ENCODE results near the gene CGRRF1. TPM values are rescaled to one million over a fixed set of nuclear protein-coding genes. Genes with fewer than 3 reads are reported as not detected.

Gene CGRRF1
- total and polyA plus RNA-seq, 9 donors, result 17.9 to 36.7 (median 21.4) TPM

DNA sequence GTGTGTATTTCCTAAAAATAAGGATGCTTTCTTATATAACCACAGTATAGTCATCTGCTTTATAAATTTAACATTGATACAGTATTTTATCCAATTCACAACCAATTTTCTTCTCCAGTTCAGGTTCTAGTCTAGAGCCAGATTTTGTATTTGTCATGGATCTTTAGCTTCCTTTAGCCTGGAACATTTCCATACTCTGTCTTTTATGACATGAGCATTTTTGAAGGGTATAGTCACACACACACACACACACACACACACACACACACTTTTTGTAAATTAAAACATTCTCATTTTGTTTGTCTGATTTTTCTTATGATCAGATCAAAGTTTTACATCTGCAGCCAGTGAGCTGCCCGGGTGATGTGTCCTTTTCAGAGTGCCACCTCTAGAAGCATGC is 25.4 kb downstream of the CGRRF1 start:
- Histone ChIP-seq H3K36me3 (no peaks in the 10 kb centered on the region), H3K27me3 (no peaks in the 10 kb centered on the region), H3K4me1 (ENCODE audit: insufficient read depth) (no peaks in the 10 kb centered on the region), H3K27ac (no peak overlapping the region), H3K4me3 (no peak overlapping the region), H3K9me3 (no peaks in the 10 kb centered on the region)
- intact Hi-C loops (cut with DNase I), result no loop called here
- WGBS, 3 donors, result 63 to 93% (median 74%) methylated on average over 1 of the region's 1 CpG
- TF ChIP-seq, protein P1, sequence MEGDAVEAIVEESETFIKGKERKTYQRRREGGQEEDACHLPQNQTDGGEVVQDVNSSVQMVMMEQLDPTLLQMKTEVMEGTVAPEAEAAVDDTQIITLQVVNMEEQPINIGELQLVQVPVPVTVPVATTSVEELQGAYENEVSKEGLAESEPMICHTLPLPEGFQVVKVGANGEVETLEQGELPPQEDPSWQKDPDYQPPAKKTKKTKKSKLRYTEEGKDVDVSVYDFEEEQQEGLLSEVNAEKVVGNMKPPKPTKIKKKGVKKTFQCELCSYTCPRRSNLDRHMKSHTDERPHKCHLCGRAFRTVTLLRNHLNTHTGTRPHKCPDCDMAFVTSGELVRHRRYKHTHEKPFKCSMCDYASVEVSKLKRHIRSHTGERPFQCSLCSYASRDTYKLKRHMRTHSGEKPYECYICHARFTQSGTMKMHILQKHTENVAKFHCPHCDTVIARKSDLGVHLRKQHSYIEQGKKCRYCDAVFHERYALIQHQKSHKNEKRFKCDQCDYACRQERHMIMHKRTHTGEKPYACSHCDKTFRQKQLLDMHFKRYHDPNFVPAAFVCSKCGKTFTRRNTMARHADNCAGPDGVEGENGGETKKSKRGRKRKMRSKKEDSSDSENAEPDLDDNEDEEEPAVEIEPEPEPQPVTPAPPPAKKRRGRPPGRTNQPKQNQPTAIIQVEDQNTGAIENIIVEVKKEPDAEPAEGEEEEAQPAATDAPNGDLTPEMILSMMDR (IDR thresholded peaks at IDR 0.05), result no peak
- TF ChIP-seq EP300 (IDR thresholded peaks at IDR 0.05) (no peak), POLR2A (IDR thresholded peaks at IDR 0.05) (no peak)
- no peak for DNase-seq

DNA sequence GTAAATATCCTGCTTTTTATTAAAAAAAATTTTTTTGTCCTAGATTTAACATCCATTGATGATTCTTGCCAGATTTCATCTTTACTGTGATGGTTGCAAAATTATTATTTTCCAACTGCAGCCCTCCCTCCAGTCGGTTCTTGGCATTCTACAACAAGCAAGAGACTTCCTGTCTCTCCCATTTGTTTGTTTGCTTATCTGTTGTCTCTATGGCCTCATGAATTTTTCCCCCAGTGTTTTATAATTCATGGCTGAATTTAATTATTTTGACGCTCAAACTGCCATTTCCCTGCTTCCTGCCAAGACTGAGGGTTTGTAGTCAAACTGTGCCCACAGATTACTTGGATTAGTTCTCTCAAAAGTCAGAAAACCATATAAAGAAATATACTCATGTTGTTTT is 25.9 kb downstream of the CGRRF1 start:
- no peak overlapping the region for H3K4me3 ChIP-seq
- no peak for DNase-seq
- WGBS, 3 donors, result 13 to 29% (median 17%) methylated on average over 2 of the region's 2 CpGs
- no peaks in the 10 kb centered on the region for H3K4me1 ChIP-seq (ENCODE audit: insufficient read depth)
- TF ChIP-seq POLR2A (IDR thresholded peaks at IDR 0.05), result no peak
- TF ChIP-seq, protein P1 (IDR thresholded peaks at IDR 0.05), result no peak
- no peak for TF ChIP-seq EP300 (IDR thresholded peaks at IDR 0.05)
- no peak overlapping the region for H3K27ac ChIP-seq
- no peaks in the 10 kb centered on the region for H3K36me3 ChIP-seq
- no peaks in the 10 kb centered on the region for H3K9me3 ChIP-seq
- intact Hi-C loops (cut with DNase I), result no loop called here
- no peaks in the 10 kb centered on the region for H3K27me3 ChIP-seq

DNA sequence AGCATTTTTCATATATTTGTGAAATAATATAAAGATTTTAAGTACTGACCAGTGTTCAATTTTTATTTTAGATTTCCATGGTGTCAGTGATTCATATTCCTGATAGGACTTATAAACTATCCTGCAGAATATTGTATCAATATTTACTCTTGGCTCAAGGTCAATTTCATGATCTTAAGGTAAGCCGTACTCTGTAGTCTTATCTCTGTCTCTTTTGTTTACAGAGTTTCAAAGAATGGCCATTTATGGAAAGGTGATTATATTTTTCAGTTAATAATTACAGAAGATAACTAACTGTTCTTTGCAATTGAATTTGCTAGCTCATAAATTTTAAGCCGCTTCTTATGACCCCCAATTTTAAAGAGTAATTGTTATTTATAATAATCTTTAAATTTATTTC is 27.9 kb downstream of the CGRRF1 start:
- H3K4me3 ChIP-seq, result no peak overlapping the region
- TF ChIP-seq, protein P1 (IDR thresholded peaks at IDR 0.05), result no peak
- TF ChIP-seq POLR2A (IDR thresholded peaks at IDR 0.05) (no peak), EP300 (IDR thresholded peaks at IDR 0.05) (no peak)
- no peaks in the 10 kb centered on the region for H3K36me3 ChIP-seq
- intact Hi-C loops (cut with DNase I), result no loop called here
- no peaks in the 10 kb centered on the region for H3K9me3 ChIP-seq
- no peaks in the 10 kb centered on the region for H3K27me3 ChIP-seq
- WGBS, 3 donors, result 82 to 92% (median 87%) methylated on average over 2 of the region's 2 CpGs
- no peak for DNase-seq
- H3K4me1 ChIP-seq (ENCODE audit: insufficient read depth), result no peaks in the 10 kb centered on the region
- no peak overlapping the region for H3K27ac ChIP-seq

- DNase-seq, result no peak
- no peak overlapping the region for H3K27ac ChIP-seq
- no peaks in the 10 kb centered on the region for H3K27me3 ChIP-seq
- H3K36me3 ChIP-seq, result no peaks in the 10 kb centered on the region
- H3K4me1 ChIP-seq (ENCODE audit: insufficient read depth), result no peaks in the 10 kb centered on the region
- no peak for TF ChIP-seq EP300 (IDR thresholded peaks at IDR 0.05)
- TF ChIP-seq, protein P1 (IDR thresholded peaks at IDR 0.05), result no peak
- intact Hi-C loops (cut with DNase I), result no loop called here
- no peak overlapping the region for H3K4me3 ChIP-seq
- H3K9me3 ChIP-seq, result no peaks in the 10 kb centered on the region
- 95 to 98% (median 98%) methylated on average over 3 of the region's 3 CpGs for WGBS, 3 donors
Observed at GRCh38 chr14:54538055-54538454, 28.3 kb downstream of the CGRRF1 start.

DNA sequence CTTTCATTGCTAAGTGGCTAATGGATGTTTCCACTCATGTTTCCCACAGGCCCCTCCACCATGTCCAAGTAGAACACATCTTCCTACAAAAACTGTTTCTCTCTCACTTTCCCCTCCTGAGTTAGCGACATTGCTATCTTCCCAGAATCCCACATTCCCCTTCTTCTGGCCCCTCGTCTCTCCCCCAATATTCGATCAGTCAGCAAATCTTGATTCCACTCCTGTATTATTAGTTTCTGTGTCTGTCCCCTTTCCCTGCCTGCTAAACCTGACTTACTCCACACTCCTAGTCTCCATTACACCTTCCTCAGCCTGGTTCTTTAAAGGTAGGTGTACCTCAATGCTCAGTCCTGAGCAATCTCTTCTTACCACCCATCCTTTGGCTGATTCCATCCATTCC is 37.9 kb downstream of the CGRRF1 start:
- no peak for TF ChIP-seq POLR2A (IDR thresholded peaks at IDR 0.05)
- TF ChIP-seq, protein P1 (IDR thresholded peaks at IDR 0.05), result no peak
- TF ChIP-seq EP300 (IDR thresholded peaks at IDR 0.05), result no peak
- Histone ChIP-seq H3K27me3 (no peaks in the 10 kb centered on the region), H3K4me1 (ENCODE audit: insufficient read depth) (no peaks in the 10 kb centered on the region), H3K27ac (no peak overlapping the region), H3K4me3 (no peak overlapping the region), H3K36me3 (no peaks in the 10 kb centered on the region), H3K9me3 (no peaks in the 10 kb centered on the region)
- intact Hi-C loops (cut with DNase I), result no loop called here
- 94 to 96% (median 94%) methylated on average over 3 of the region's 3 CpGs for WGBS, 3 donors
- DNase-seq, result no peak

All from ovary (tissue), 9 donors.